HG02571 (cell line): ENCODE results near the gene ZNF814.
"Not testable (repeated sequence)": the region's sequence is repeated elsewhere in the genome, so short reads cannot be mapped to it uniquely, and the experiment has no call there.

Source experiments
- ATAC-seq: cut with Tn5 transposase; IDR thresholded peaks from one replicate; pipeline ENCODE4 v1.9.1; 2021; ENCODE audit warnings: mild to moderate bottlenecking, moderate library complexity; ENCODE audit not compliant: unreplicated experiment

The ZNF814 gene

DNA sequence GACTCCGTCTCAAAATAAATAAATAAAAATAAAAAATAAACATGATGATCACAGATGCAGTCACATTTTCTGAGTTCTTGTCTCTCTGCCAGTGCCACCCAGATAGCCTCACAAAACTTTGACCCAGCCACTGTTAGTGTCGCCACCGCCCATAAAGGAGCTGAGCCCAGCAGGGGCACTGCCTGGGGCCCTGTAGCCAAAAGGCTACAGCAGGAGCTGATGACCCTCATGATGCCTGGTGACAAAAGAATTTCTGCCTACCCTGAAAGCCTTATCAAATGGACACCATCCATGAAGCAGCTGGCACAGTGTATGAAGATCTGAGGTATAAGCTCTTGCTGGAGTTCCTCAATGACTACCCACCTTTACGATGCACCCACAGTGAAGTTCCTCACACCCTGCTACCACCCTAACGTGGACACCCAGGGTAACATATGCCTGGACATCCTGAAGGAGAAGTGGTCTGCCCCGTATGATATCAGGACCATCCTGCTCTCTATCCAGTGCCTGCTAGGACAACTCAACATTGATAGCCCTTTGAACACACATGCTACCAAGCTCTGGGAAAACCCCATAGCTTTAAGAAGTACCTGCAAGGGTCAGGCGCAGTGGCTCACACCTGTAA lies 20.9 kb downstream of the ZNF814 start:
- no peak for ATAC-seq

DNA sequence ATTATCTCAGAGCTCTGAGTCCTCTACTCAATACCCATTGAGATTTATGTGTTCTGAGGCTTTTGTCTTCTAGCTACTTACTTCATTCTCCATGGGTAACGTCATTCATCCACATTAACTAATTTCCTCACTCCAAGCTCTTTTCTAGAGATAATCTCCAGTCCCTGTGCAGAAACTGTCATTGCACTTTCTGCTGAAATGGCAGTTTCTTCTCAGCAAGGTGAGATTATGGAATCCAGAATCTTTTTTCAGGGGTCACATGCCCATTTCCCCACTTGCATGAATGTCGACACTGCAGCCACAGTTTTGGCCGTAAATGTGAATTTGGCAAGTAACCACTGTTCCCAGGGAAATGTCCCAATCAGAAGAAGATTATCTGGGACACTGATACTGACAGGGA lies 26.5 kb downstream of the ZNF814 start:
- ATAC-seq = not testable (repeated sequence)

DNA sequence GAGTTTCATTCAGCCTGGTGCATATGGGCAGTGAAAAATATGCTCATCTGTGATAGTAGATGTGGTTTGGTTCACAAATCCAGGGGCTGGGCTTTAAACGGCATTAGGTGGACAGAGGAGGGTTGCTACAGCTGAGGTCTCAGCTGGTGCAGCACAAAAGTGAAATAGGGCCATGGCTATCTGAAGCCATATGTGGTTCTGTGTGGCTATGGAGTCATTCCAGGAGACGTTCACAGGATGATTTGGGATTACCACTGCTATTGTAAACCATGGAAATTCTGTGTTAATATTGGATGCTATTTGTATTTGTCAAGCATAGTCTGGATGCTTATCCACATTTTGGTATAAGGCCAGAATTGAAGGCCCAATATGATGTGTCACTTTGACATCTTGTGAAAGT lies 34.7 kb downstream of the ZNF814 start:
- not testable (repeated sequence) for ATAC-seq

DNA sequence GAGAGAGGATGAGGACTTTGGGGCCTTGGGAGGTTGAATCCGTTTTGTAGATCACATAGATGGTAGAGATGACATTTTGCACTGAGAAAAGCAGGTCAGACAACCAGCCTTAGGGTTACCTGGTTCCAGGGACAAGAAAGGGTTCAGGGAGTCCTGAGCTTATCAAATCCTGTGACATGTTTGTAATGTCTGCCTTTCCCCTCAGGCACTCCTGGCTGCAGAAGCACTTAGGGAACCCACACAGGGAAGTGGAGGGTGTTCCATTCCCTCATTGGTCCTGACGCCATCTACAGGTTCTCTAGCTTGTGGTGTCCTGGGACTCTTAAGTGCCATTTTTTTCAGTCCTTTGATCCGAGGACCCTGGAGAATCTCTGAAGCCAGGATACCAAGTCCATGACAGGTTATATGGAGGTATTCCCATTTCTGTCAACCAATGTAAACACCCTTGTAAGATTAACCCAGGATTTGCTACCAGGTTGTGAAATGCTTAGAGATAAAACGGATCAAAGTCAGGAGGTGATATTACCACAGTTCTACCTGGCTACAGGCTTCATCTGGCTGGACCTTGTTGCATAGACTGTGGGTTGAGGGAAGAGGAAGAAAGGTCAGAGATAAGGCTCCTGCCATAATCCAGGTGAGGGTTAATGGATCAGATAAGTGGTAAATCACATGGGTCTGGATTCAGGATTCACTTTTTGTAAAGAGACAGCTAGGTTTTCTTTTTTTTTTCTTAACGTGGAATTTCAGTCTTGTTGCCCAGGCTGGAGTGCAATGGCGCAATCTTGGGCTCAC lies 36.8 kb downstream of the ZNF814 start:
- ATAC-seq = not testable (repeated sequence)

DNA sequence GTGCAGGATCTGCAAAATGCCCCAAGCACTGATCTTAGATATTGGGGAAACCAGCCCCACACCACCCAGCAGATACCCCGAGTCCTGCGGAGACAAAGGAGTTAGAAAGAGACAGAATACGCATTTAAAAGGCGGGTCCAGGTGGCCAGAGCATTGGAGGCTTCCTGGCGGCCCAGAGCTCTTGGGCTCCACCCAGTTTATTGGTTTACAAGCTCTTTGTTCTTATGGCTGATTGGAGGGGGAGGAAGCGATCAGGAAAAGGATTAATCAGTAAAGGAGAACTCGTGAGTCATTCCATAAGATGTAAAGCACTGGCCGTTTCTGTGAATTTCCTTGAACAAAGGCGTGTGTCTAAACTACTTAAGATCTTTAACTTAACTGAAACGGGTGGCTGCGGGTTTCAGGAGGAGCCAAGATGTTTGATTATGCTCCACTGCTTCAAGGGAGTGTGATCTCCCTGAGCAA lies 38.3 kb downstream of the ZNF814 start:
- ATAC-seq = no peak

DNA sequence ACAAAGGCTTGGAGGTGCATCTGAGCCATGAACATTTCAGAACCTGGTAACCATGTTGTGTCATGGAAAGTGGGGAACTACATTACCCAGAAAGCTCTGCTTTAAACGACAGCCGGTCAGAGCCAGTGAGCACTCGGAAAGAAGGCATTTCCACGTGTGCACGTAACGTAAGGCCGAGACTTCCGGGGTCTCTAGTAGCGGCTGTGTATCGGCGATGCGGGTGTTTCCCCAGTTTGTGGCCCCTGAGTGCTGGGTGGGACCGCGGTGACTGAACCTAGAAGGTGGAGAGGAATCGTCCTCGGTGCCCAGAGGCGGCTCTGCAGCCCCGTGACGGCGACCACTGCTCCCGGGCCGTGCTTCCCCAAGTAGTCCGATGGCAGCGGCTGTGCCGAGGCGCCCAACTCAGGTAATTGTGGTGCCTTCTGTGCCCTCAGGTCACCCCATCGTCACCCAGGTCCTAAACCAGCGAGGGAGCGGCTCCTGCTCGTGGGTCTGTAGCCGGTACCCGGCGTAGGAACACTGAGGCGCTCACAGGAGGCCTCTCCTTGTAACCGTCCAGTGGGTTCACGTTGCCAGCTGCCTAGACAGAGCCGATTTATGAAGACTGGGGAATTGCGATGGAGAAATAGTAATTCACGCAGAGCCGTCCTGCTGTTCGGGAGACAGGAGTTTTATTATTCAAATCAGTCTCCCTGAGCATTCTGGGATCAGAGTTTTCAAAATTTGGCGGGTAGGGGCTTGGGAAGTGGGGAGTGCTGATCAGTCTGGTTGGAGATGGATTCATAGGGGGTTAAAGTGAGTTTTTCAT lies 39.0 kb downstream of the ZNF814 start, which contains the start of gene ZNF587:
Gene ZNF587, plus strand, starts transcription at position 194 of the 808 bp plus-strand sequence. Its CDS starts 180 bp downstream, at position 374.
- ATAC-seq = peak; percentile 83

DNA sequence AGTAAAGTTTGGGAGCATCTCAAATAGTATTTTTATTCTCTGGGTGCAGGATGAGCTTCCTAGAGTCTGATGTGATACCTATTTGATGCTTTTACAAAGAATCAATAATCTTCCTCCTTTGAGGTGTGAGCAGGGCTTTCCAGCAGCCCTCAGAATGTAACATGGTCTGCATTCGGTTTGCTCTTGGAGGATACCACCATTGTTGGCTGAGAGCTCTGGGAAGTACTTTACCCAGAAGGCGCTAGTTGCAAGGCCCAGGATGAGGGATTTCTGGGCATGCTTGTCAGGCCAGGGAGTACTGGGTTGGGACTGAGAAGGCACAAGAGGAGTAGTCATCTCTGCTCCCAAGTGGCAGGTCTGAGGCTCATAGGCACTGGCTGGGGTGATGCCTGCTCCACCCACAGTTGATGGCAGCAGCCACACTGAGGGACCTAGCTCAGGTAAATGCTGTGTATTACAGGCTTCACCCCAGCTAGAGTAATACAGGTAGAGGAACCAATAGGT lies 39.6 kb downstream of the ZNF814 start:
- ATAC-seq = peak; percentile 22

DNA sequence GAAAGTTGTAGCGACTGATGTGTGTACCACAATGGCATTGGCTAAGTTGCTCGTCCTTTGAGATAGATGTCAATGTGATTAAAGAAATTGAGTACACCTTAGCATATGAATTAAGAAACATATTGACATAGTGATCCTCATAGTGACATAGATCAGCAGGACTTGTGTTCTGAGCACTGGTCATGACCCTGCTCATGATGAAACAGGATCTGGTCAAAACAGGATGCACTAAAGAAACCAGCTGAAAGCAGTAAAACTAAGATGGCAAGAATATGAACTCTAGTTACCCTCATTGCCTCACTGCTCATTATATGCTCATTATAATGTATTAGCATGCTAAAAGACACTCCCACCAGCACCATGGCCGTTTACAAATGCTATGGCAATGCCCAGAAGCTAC lies 41.7 kb downstream of the ZNF814 start:
- not testable (repeated sequence) for ATAC-seq

DNA sequence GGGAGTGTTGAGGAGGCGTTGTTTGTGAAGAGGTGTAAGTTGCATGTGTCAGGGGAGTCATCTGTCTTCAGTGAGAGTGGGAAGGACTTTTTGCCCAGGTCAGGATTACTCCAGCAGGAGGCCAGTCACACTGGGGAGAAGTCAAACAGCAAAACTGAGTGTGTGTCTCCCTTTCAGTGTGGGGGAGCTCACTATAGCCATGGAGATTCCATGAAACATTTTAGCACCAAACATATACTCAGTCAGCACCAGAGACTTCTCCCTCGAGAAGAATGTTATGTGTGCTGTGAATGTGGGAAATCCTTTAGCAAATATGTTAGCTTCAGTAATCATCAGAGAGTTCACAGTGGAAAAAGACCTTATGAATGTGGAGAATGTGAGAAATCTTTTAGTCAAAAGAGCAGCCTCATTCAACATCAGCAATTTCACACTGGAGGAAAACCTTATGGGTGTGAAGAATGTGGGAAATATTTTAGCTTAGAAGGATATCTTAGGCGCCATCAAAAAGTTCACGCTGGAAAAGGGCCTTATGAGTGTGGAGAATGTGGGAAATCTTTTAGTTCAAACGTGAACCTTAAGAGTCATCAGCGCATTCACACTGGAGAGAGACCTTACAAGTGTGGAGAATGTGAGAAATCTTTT lies 47.6 kb downstream of the ZNF814 start:
- ATAC-seq = no peak

DNA sequence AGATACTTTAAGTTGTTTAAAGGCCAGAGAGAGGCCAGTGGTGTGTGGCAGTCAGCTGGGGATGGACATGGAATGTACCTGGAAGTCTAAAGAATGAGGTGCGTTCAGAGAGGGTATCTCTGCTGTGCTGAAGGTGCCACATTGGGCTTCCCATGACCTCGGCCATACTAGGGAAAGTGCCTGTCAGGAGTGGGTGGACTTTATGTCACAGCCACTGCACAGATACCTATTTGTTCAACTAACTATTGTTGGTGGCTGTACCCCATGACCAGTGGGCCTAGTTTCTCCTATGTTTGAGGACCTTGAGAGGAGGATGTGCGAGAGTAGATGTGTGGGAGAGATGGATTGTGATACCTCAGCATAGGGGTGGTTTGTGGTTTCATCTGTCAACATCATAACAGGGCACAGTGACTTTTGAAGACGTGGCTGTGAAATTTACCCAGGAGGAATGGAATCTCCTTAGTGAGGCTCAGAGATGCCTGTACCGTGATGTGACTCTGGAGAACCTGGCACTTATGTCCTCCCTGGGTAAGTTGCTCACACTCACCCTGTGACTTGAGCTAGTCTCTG lies 50.1 kb downstream of the ZNF814 start:
- ATAC-seq = not testable (repeated sequence)

DNA sequence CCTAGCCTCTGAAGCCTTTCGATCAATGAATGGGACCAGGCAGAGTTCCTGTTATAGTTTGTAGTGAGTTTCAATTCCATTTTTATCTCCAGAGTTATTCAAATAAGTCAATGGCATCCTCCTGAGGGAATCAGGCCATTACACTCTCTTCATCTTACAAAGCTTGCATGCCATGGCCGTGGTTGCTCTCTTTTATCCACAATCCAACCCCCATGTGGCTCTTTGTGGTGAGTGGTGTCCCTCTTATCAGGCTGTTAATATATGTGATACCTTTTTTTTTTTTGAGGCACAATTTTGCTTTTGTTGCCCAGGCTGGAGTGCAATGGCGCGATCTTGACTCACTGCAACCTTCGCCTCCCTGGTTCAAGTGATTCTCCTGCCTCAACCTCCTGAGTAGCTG lies 51.8 kb downstream of the ZNF814 start:
- not testable (repeated sequence) for ATAC-seq

DNA sequence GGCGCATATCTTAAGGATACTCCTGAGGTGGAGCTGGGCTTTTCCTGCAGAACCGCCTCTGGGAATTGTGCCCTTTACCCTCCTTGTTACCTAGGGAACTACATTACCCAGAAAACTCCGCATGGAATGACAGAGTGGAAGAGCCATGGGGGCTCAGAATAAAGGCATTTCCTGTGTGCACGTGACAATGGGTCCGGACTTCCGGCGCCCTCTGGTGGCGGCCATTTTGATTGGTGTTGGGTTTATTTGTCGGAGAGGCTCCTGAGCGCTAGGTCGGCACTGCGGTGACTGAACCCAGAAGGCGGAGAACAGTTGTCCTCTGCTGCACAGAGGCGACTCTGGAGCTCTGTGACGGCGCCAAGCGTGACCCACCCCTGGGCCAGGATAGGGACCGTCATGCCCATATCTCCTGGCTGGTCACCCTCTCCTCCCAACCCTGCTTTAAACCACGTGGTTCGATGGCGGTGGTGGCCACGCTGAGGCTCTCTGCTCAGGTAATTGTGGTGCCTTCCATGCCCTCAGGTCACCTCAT lies 58.7 kb downstream of the ZNF814 start, which contains the start of gene ZNF587B:
Gene ZNF587B, plus strand, starts transcription at position 229 of the 532 bp plus-strand sequence. Its CDS starts 230 bp downstream, at position 459.
- no peak for ATAC-seq

DNA sequence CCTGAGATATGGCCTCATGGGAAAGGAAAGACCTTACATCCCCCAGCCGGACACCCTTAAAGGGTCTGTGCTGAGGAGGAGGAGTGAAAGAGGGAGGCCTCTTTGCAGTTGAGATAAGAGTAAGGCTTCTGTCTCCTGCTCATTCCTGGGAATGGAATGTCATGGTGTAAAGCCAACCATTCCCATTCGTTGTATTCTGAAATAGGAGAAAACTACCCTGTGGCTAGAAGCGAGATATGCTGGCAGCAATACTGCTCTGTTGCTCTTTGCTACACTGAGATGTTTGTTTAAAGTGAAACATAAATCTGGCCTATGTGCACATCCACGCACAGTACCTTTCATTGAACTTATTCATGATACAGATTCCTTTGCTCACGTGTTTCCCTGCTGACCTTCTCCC lies 59.5 kb downstream of the ZNF814 start:
- ATAC-seq = no peak

DNA sequence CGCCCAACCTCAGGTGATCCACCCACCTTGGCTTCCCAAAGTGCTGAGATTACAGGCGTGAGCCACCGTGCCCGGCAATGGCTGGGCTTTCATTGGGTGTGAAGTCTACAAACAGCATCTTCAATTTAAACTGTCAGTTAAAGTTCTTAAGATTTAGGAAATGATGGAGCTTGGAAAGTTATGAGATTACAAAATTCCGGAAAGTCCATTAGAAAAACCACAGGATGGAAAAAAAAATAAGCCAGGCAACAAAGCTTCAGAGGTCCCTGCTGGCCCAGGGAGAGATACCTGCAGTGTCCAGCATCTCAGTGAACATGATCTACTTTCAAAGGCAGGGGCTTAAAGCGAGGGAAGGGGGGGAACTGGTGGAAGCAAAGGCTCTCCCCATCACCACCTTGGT lies 63.3 kb downstream of the ZNF814 start:
- no peak for ATAC-seq

DNA sequence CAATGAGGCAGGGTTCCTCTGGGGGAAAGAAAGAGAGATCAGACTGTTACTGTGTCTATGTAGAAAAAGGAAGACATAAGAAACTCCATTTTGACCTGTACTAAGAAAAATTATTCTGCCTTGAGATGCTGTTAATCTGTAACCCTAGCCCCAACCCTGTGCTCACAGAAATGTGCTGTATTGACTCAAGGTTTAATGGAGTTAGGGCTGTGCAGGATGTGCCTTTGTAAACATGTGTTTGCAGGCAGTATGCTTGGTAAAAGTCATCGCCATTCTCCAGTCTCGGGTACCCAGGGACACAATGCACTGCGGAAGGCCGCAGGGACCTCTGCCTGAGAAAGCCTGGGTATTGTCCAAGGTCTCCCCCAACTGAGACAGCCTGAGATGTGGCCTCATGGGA lies 65.2 kb downstream of the ZNF814 start:
- ATAC-seq = not testable (repeated sequence)

DNA sequence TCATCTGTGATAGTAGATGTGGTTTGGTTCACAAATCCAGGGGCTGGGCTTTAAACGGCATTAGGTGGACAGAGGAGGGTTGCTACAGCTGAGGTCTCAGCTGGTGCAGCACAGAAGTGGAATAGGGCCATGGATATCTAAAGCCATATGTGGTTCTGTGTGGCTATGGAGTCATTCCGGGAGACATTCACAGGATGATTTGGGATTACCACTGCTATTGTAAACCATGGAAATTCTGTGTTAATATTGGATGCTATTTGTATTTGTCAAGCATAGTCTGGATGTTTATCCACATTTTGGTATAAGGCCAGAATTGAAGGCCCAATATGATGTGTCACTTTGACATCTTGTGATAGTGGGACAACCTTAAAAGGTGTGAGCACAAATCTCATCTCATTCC lies 65.7 kb downstream of the ZNF814 start:
- ATAC-seq = not testable (repeated sequence)

DNA sequence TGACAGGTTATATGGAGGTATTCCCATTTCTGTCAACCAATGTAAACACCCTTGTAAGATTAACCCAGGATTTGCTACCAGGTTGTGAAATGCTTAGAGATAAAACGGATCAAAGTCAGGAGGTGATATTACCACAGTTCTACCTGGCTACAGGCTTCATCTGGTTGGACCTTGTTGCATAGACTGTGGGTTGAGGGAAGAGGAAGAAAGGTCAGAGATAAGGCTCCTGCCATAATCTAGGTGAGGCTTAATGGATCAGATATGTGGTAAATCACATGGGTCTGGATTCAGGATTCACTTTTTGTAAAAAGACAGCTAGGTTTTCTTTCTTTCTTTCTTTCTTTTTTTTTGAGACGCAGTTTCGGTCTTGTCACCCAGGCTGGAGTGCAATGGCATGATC lies 67.3 kb downstream of the ZNF814 start:
- not testable (repeated sequence) for ATAC-seq

DNA sequence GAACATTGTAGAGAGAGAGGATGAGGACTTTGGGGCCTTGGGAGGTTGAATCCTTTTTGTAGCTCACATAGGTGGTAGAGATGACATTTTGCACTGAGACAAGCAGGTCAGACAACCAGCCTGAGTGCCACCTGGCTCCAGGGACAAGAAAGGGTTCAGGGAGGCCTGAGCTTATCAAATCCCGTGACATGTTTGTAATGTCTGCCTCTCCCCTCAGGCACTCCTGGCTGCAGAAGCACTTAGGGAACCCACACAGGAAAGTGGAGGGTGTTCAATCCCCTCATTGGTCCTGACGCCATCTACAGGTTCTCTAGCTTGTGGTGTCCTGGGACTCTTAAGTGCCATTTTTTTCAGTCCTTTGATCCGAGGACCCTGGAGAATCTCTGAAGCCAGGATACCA lies 67.7 kb downstream of the ZNF814 start:
- ATAC-seq = not testable (repeated sequence)

DNA sequence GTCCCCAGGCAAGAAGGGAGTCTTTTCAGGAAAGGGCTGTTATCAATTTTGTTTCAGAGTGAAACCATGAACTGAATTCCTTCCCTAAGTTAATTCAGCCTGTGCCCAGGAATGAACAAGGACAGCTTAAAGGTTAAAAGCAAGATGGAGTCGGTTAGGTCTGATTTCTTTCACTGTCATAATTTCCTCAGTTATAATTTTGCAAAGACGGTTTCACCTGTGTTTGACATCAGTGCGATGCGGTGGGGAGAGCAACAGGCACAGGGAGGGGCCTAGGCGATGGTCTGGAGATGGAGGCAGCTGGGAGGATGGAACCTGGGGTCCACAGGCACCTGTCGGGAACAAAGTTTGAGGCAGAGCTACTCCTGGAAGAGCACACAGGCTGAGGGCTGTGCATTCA lies 68.2 kb downstream of the ZNF814 start:
- no peak for ATAC-seq
